SK-N-SH (cell line): ENCODE results near the gene C6orf141. TPM values are rescaled to one million over a fixed set of nuclear protein-coding genes. Genes with fewer than 3 reads are reported as not detected.

Source experiments
- CTCF ChIA-PET: fragments of 300-600, 350-600 bp; formaldehyde crosslinking; extraction: SDS; loops from one replicate; lab custom pipeline; 2021; lab: Yijun Ruan, JAX
- POLR2A ChIA-PET: fragments of 350-600 bp; sonication (Branson Sonifier 250); formaldehyde crosslinking; extraction: SDS; loops from one replicate; lab custom pipeline; 2020; ENCODE audit warnings: antibody characterized with exemption, inconsistent platforms; lab: Yijun Ruan, JAX
- DNase-seq: peaks from one replicate; pipeline ENCODE4 v3.0.0; 2012
- H2AFZ ChIP-seq: fragments of 200-600 bp; sonication (generic); 2 replicates; pipeline ENCODE4 v1.8.1; 2016; ENCODE audit warnings: antibody characterized with exemption, mild to moderate bottlenecking, low read depth
- H3F3A ChIP-seq: fragments of 200-600 bp; sonication (generic); replicated peaks from 2 replicates; pipeline ENCODE3; 2016; ENCODE audit warnings: antibody characterized with exemption, mild to moderate bottlenecking; ENCODE audit not compliant: insufficient read depth
- H3K27ac ChIP-seq, 2 experiments: fragments of 200-500 bp in 1 of 2; fragments of 200-600 bp in 1 of 2; sonication (Bioruptor generic) in 1 of 2; sonication (generic), shearing (Covaris generic) in 1 of 2; 2 replicates each; pipeline versions ENCODE4 v1.5.1 to v1.6.1; 2014 to 2016; ENCODE audit warnings: low read depth in 2 of 2, inconsistent platforms in 1 of 2, low read length in 1 of 2, mild to moderate bottlenecking in 1 of 2, mixed read lengths in 1 of 2
- H3K27me3 ChIP-seq: fragments of 200-600 bp; sonication (generic), shearing (Covaris generic); 2 replicates; pipeline ENCODE4 v1.6.1; 2016; ENCODE audit warnings: mixed run types; ENCODE audit not compliant: insufficient read depth
- H3K36me3 ChIP-seq, 2 experiments: fragments of 200-500 bp in 1 of 2; fragments of 200-600 bp in 1 of 2; sonication (Bioruptor generic) in 1 of 2; sonication (generic) in 1 of 2; replicated peaks in 1 of 2; 2 replicates each; pipeline versions ENCODE3 to v1.5.1; 2014 to 2016; ENCODE audit warnings: low read length in 1 of 2, mild to moderate bottlenecking in 1 of 2; ENCODE audit not compliant: insufficient read depth in 2 of 2, control insufficient read depth in 1 of 2
- H3K4me1 ChIP-seq, 2 experiments: fragments of 200-500 bp in 1 of 2; fragments of 200-600 bp in 1 of 2; sonication (Bioruptor generic) in 1 of 2; sonication (generic), shearing (Covaris generic) in 1 of 2; 2 replicates each; pipeline versions ENCODE4 v1.5.1 to v1.6.1; 2014 to 2016; ENCODE audit warnings: low read depth in 1 of 2, low read length in 1 of 2, mixed run types in 1 of 2; ENCODE audit not compliant: insufficient read depth in 2 of 2, control insufficient read depth in 1 of 2
- H3K4me2 ChIP-seq: fragments of 200-600 bp; sonication (generic), shearing (Covaris generic); 2 replicates; pipeline ENCODE4 v1.6.1; 2017; ENCODE audit warnings: mixed run types
- H3K4me3 ChIP-seq, 2 experiments: fragments of 200-500 bp in 1 of 2; fragments of 200-600 bp in 1 of 2; sonication (Bioruptor generic) in 1 of 2; sonication (generic), shearing (Covaris generic) in 1 of 2; 2 replicates each; pipeline versions ENCODE4 v1.5.1 to v1.8.1; 2014 to 2016; ENCODE audit warnings: low read depth in 2 of 2, inconsistent platforms in 1 of 2, low read length in 1 of 2, mild to moderate bottlenecking in 1 of 2, mixed read lengths in 1 of 2, moderate library complexity in 1 of 2
- H3K79me2 ChIP-seq: fragments of 200-600 bp; sonication (generic); 2 replicates; pipeline ENCODE4 v1.8.1; 2017; ENCODE audit warnings: mild to moderate bottlenecking; ENCODE audit not compliant: insufficient read depth
- H3K9ac ChIP-seq: fragments of 200-600 bp; sonication (generic); 2 replicates; pipeline ENCODE4 v1.6.1; 2017; ENCODE audit warnings: mixed run types
- H3K9me2 ChIP-seq: fragments of 200-600 bp; sonication (generic); 2 replicates; pipeline ENCODE4 v1.6.1; 2017; ENCODE audit warnings: mixed run types
- H3K9me3 ChIP-seq: fragments of 200-600 bp; sonication (generic); 2 replicates; pipeline ENCODE4 v1.6.1; 2017; ENCODE audit warnings: mixed run types, mild to moderate bottlenecking, moderate library complexity
- H4K20me1 ChIP-seq: fragments of 200-600 bp; sonication (generic); 2 replicates; pipeline ENCODE4 v1.6.1; 2017; ENCODE audit warnings: mild to moderate bottlenecking, mixed run types; ENCODE audit not compliant: insufficient read depth
- CTCF ChIP-seq: fragments of 200-600 bp; sonication (generic); IDR thresholded peaks from 2 replicates; pipeline ENCODE4 v1.6.1; 2017; ENCODE audit warnings: antibody characterized with exemption, mild to moderate bottlenecking, moderate library complexity
- RAD21 ChIP-seq: IDR thresholded peaks from 2 replicates; pipeline ENCODE4 v1.6.1; 2012; ENCODE audit warnings: mild to moderate bottlenecking, low read length
- SMC3 ChIP-seq: IDR thresholded peaks from 2 replicates; pipeline ENCODE4 v1.6.1; 2012; ENCODE audit warnings: low read depth, low read length, improper control_type of control experiment
- ZBTB33 ChIP-seq: IDR thresholded peaks from 2 replicates; pipeline ENCODE4 v1.4.0; 2012; ENCODE audit warnings: low read depth, borderline replicate concordance
- WGBS: methylation state at CpG from one replicate; pipeline ENCODE4 v1.1.6; 2017; ENCODE audit warnings: low lambda C conversion rate; 5-methylcytosine and 5-hydroxymethylcytosine counted together
- polyA plus RNA-seq, 3 experiments: library from polyadenylated mRNA; depleted of rRNA; stranded (reverse); fragments of >200 nt; gene quantifications; 2 replicates each; pipeline ENCODE4 v1.2.3, GENCODE V29; 2012

C6orf141 gene
- polyA plus RNA-seq, 1 of the 3 experiments (the other 2 are of a cell fraction), result not detected

- no peak for DNase-seq
- H3K9me3 ChIP-seq, result no peaks in the 10 kb centered on the region
- no peaks in the 10 kb centered on the region for H3K36me3 ChIP-seq
- H3F3A ChIP-seq, result no peaks in the 10 kb centered on the region
- ChIA-PET CTCF (interaction anchor here (0.9 to 1.8 kb wide), 2 partner anchors 15 to 77 kb away, joined by 3 to 10 read pairs; no protein-coding TSS in a partner anchor), POLR2A (no interaction called here)
- H3K4me3 ChIP-seq, result no peak overlapping the region
- TF ChIP-seq RAD21 (no peak), SMC3 (no peak)
- TF ChIP-seq, all 33 proteins: peak for 0
- Histone ChIP-seq H3K4me2 (no peak overlapping the region), H3K9me2 (no peaks in the 10 kb centered on the region), H3K27ac (no peak overlapping the region), H2AFZ (no peak overlapping the region), H3K4me1 (no peaks in the 10 kb centered on the region; a peak in 1 of 4 replicates), H3K27me3 (peaks cover 15% of the 10 kb centered on the region), H3K9ac (no peak overlapping the region), H4K20me1 (no peaks in the 10 kb centered on the region), H3K79me2 (no peaks in the 10 kb centered on the region)
- WGBS, result 15% methylated on average over 1 of the region's 1 CpG
Measured at GRCh38 chr6:49546331-49546730, 4.1 kb upstream of the C6orf141 start.

GRCh38 chr6:49548613-49549304 lies 1.7 kb upstream of the C6orf141 start:
- POLR2A ChIA-PET, result no interaction called here
- TF ChIP-seq ZBTB33 (no peak), CTCF (peak; percentile 29; the same call in 1 of the 2 replicates)
- TF ChIP-seq, all 33 proteins: peak for 1
- CTCF ChIA-PET, result interaction anchor here (0.7 to 4.7 kb wide), 4 partner anchors 16 to 301 kb away, joined by 3 to 24 read pairs (median 5); no protein-coding TSS in a partner anchor

More at GRCh38 chr6:49548613-49549304, 1.7 kb upstream of the C6orf141 start:
- Histone ChIP-seq H3K9me3 (no peaks in the 10 kb centered on the region), H2AFZ (no peak overlapping the region), H3K27ac (no peak overlapping the region), H3K79me2 (no peaks in the 10 kb centered on the region), H3K4me2 (no peak overlapping the region), H3K4me3 (no peak overlapping the region), H3K27me3 (peaks cover 27% of the 10 kb centered on the region), H3K36me3 (no peaks in the 10 kb centered on the region), H4K20me1 (no peaks in the 10 kb centered on the region), H3F3A (no peaks in the 10 kb centered on the region), H3K9me2 (no peaks in the 10 kb centered on the region), H3K9ac (no peak overlapping the region), H3K4me1 (no peaks in the 10 kb centered on the region)
- 25% methylated on average over 5 of the region's 5 CpGs for WGBS
- DNase-seq, result no peak
